ENCODE measurements around the gene ADCY10.

The ADCY10 gene

DNA sequence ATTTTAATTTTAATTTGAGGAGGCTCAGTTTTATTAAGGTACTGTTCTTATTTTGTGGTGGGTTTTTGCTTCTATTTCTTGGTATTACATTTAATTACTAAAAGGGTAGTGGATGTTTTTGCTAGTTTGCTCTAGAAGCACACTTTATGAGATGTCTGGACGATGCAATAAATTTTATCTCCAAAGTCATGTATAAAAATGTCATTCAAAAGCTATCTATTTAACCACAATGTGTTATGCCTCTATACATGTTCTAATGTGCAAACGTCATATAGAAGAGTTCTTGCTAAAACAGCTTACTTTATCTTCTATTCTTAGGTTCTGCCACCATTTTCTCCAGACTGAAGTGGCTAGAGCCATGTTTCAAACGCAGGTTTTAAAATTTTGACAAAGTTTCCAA, 35.9 kb upstream of the ADCY10 start:
- Histone ChIP-seq H3K27me3 (ENCODE audit: insufficient read depth, low read depth) (no peaks in the 10 kb centered on the region), H3K27ac (no peak overlapping the region), H3K4me1 (ENCODE audit: low read depth, poor library complexity, severe bottlenecking) (no peaks in the 10 kb centered on the region), H2AFZ (ENCODE audit: low read depth) (no peak overlapping the region), H3K4me3 (IDR thresholded peaks at IDR 0.05; ENCODE audit: insufficient read depth, low read depth, low read length) (no peak overlapping the region), H3K79me2 (ENCODE audit: insufficient read depth, low read depth) (peaks cover 62% of the 10 kb centered on the region), H3K9ac (no peak overlapping the region), H4K20me1 (ENCODE audit: insufficient read depth) (no peaks in the 10 kb centered on the region), H3K36me3 (ENCODE audit: insufficient read depth) (no peaks in the 10 kb centered on the region), H3K4me2 (no peak overlapping the region)
- TF ChIP-seq, protein P1, sequence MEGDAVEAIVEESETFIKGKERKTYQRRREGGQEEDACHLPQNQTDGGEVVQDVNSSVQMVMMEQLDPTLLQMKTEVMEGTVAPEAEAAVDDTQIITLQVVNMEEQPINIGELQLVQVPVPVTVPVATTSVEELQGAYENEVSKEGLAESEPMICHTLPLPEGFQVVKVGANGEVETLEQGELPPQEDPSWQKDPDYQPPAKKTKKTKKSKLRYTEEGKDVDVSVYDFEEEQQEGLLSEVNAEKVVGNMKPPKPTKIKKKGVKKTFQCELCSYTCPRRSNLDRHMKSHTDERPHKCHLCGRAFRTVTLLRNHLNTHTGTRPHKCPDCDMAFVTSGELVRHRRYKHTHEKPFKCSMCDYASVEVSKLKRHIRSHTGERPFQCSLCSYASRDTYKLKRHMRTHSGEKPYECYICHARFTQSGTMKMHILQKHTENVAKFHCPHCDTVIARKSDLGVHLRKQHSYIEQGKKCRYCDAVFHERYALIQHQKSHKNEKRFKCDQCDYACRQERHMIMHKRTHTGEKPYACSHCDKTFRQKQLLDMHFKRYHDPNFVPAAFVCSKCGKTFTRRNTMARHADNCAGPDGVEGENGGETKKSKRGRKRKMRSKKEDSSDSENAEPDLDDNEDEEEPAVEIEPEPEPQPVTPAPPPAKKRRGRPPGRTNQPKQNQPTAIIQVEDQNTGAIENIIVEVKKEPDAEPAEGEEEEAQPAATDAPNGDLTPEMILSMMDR (conservative IDR thresholded peaks at IDR 0.05; ENCODE audit: low read depth, low read length) = no peak

DNA sequence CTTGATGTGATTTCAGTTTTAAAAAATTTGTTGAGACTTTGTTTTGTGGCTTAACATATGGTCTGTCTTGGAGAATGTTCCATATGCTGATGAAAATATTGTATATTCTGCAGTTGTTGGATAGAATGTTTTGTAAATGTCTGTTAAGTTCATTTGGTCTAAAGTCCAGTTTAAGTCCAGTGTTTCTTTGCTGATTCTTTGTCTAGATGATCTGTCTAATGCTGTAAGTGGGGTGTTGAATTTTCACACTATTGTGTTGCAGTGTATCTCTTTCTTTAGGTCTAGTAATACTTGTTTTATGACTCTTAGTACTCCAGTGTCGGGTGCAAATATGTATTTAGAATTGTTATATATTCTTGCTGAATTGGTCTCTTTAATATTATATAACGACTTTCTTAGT, 33.8 kb upstream of the ADCY10 start:
- H3K4me3 ChIP-seq (IDR thresholded peaks at IDR 0.05; ENCODE audit: insufficient read depth, low read depth, low read length) = no peak overlapping the region
- no peak overlapping the region for H2AFZ ChIP-seq (ENCODE audit: low read depth)
- no peaks in the 10 kb centered on the region for H3K36me3 ChIP-seq (ENCODE audit: insufficient read depth)
- no peaks in the 10 kb centered on the region for H3K4me1 ChIP-seq (ENCODE audit: low read depth, poor library complexity, severe bottlenecking)
- H3K9ac ChIP-seq = no peak overlapping the region
- H4K20me1 ChIP-seq (ENCODE audit: insufficient read depth) = no peaks in the 10 kb centered on the region
- H3K4me2 ChIP-seq = no peak overlapping the region
- no peak overlapping the region for H3K27ac ChIP-seq
- peaks cover 77% of the 10 kb centered on the region for H3K79me2 ChIP-seq (ENCODE audit: insufficient read depth, low read depth)
- H3K27me3 ChIP-seq (ENCODE audit: insufficient read depth, low read depth) = no peaks in the 10 kb centered on the region
- TF ChIP-seq, protein P1 (conservative IDR thresholded peaks at IDR 0.05; ENCODE audit: low read depth, low read length) = no peak

DNA sequence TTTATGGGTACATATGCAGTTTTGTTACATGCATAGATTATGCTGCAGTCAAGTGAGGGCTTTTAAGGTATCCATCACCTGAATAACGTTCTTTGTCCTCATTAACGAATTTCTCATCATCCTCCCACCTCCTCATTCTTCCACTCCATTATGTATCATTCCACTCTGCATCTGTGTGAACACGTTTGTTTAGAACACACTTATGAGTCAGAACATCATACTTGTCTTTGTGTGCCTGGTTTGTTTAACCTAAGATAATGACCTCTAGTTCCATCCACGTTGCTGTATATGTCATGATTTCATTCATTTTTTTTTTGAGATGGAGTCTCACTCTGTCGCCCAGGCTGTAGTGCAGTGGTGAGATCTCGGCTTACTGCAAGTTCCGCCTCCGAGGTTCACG, 29.6 kb upstream of the ADCY10 start:
- H3K4me1 ChIP-seq (ENCODE audit: low read depth, poor library complexity, severe bottlenecking) = peaks cover 15% of the 10 kb centered on the region
- no peak overlapping the region for H2AFZ ChIP-seq (ENCODE audit: low read depth)
- H3K27me3 ChIP-seq (ENCODE audit: insufficient read depth, low read depth) = no peaks in the 10 kb centered on the region
- TF ChIP-seq, protein P1 (conservative IDR thresholded peaks at IDR 0.05; ENCODE audit: low read depth, low read length) = no peak
- H4K20me1 ChIP-seq (ENCODE audit: insufficient read depth) = no peaks in the 10 kb centered on the region
- no peak overlapping the region for H3K27ac ChIP-seq
- H3K36me3 ChIP-seq (ENCODE audit: insufficient read depth) = no peaks in the 10 kb centered on the region
- H3K9ac ChIP-seq = no peak overlapping the region
- peaks cover 94% of the 10 kb centered on the region for H3K79me2 ChIP-seq (ENCODE audit: insufficient read depth, low read depth)
- H3K4me2 ChIP-seq = no peak overlapping the region
- H3K4me3 ChIP-seq (IDR thresholded peaks at IDR 0.05; ENCODE audit: insufficient read depth, low read depth, low read length) = no peak overlapping the region

DNA sequence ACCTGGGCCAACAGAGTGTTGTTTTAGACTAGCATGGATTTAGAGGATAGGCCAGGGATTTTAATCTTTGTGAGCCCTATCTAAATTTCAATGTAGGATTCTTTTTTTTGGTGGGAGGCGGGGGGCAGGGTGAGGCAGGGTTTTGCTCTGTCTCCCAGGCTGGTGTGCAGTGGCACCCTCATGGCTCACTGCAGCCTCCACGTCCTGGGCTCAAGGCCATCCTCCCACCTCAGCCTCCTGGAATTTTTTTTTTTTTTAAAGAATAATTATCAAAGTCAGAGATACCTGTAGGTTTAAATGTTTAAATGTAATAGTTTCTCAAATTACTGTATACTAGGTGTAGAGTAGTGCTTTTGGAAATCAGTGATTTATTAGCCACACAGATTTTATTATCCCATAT, 26.3 kb upstream of the ADCY10 start:
- H3K4me3 ChIP-seq (IDR thresholded peaks at IDR 0.05; ENCODE audit: insufficient read depth, low read depth, low read length) = no peak overlapping the region
- H4K20me1 ChIP-seq (ENCODE audit: insufficient read depth) = no peaks in the 10 kb centered on the region
- peaks cover 23% of the 10 kb centered on the region for H3K4me1 ChIP-seq (ENCODE audit: low read depth, poor library complexity, severe bottlenecking)
- H2AFZ ChIP-seq (ENCODE audit: low read depth) = no peak overlapping the region
- H3K79me2 ChIP-seq (ENCODE audit: insufficient read depth, low read depth) = peaks cover 74% of the 10 kb centered on the region
- TF ChIP-seq, protein P1 (conservative IDR thresholded peaks at IDR 0.05; ENCODE audit: low read depth, low read length) = no peak
- no peaks in the 10 kb centered on the region for H3K36me3 ChIP-seq (ENCODE audit: insufficient read depth)
- H3K4me2 ChIP-seq = no peak overlapping the region
- no peak overlapping the region for H3K27ac ChIP-seq
- no peaks in the 10 kb centered on the region for H3K27me3 ChIP-seq (ENCODE audit: insufficient read depth, low read depth)
- no peak overlapping the region for H3K9ac ChIP-seq
